Hematopoietic multipotent progenitor cell (in vitro differentiated cells): ENCODE data around the gene MT1E. TPM values are rescaled to one million over a fixed set of nuclear protein-coding genes. Genes with fewer than 3 reads are reported as not detected.

Experiments used
- DNase-seq, 3 donors: peaks; one replicate each; pipeline ENCODE4 v3.0.0-alpha.2; 2011 to 2015; ENCODE audit warnings: low read depth in 2 of 3, low spot score in 2 of 3
- total RNA-seq: library from RNA; depleted of rRNA; stranded (reverse); fragments of >200 nt; gene quantifications from one replicate; pipeline ENCODE4 v1.2.3, GENCODE V29; 2012

MT1E gene
- total RNA-seq, 1 donor = 6.5 TPM

DNA sequence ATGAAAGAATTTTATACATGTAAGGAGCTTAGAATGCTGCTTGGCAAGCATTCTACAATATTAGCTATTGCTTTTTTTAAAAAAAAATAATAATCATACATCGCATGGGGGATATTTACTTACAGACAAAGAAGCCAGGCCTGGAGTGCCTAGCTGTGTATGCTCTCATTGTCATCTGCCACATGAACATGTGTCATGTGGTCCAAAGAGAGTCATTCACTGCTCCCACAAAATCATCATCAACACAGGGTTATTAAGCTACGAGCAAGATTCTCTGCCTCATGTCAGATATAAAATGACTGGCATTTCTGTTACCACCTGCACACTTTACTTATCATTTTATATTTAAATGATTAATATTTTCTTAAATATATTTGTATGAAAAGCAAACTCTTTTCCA lies 1.9 kb upstream of the MT1E start:
- DNase-seq = no peak

DNA sequence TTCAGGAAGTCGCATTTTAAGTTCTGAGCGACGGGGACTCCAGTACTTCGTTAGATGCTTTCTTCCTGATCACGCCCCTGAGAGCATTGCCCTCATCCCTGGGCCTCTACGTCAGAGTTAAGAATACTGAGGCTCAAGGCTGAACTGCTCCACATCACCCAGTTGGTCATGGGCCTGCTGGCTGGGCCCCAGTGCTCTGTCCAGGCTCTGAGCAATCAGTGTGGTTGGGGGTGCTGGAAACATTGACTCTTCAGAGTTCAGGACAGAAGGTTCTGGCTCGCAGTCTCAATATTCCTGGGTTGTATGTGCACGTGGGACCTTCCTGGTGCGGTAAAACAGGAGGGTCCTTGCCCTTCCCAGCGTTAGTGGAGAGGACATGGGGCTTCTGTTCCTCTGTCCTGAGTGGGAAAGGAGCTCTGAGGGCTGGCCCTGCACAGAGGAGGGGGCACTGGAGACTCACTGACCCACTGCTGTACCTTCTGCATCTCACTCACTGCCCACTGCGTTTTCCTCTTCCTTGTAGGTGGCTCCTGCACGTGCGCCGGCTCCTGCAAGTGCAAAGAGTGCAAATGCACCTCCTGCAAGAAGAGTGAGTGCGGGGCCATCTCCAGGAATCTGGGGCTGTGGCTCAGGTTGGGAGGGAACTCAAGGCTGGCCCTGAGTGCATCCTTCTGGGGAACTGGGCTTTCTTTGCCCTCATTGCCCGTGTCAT lies 518 bp downstream of the MT1E start:
- no peak for DNase-seq

GRCh38 chr16:56626685-56627084 lies 1.1 kb downstream of the MT1E start:
- DNase-seq = no peak

DNA sequence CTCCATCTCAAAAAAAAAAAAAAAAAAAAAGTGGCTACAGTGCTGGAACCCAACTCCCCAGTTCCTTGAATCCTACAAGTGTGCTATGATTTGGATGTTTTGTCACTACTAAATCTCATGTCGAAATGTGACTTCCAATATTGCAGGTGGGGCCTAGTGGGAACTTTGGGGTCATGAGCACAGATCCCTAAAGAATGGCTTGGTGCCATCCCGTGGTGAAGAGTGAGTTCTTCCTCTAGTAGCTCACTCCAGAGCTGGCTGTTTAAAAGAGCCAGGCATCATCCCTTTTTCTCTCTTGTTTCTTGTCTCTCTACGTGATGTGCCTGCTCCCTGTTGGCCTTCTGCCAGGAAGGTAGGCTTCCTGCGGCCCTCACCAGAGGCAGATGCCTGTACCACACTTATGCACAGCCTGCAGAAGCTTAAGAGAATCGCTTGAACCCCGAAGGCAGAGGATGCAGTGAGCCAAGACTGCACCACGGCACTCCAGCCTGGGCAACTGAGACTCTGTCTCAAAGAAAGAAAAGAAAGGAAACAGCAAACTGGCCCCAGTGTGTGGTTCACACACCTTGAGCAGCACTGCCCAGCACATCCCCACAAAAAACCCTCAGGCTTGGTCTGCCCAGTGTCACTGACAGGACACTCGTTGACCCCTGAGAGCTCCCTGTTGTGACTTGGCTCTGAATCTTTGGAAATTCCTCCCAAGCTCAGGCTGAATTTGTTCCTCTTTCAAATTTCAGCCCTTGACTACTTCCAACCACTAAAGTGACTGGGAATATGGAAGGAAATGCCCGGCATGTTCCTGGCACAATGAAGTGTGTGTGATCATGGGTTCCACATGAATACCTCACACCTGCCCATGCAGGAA lies 3.1 kb downstream of the MT1E start:
- DNase-seq = no peak

GRCh38 chr16:56629531-56629930 lies 4.0 kb downstream of the MT1E start:
- no peak for DNase-seq

- no peak for DNase-seq
These were observed 4.6 kb downstream of the MT1E start for GRCh38 chr16:56630134-56630533.

DNA sequence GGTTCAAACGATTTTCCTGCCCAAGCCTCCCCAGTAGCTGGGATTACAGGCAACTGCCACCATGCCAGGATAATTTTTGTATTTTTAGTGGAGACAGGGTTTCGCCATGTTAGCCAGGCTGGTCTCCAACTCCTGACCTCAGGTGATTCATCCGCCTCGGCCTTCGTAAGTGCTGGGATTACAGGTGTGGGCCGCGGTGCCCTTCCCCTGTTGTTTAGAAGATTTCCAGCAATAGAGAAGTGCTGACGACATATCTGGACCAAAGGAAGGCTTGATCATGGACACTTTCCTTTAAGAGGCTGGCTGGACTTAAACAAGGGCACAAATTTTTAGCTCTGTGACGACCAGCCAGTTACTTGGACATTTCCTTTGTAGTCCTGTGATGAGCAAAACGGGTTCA lies 5.6 kb downstream of the MT1E start:
- no peak for DNase-seq

GRCh38 chr16:56631832-56632155 lies 6.2 kb downstream of the MT1E start:
- no peak for DNase-seq

DNA sequence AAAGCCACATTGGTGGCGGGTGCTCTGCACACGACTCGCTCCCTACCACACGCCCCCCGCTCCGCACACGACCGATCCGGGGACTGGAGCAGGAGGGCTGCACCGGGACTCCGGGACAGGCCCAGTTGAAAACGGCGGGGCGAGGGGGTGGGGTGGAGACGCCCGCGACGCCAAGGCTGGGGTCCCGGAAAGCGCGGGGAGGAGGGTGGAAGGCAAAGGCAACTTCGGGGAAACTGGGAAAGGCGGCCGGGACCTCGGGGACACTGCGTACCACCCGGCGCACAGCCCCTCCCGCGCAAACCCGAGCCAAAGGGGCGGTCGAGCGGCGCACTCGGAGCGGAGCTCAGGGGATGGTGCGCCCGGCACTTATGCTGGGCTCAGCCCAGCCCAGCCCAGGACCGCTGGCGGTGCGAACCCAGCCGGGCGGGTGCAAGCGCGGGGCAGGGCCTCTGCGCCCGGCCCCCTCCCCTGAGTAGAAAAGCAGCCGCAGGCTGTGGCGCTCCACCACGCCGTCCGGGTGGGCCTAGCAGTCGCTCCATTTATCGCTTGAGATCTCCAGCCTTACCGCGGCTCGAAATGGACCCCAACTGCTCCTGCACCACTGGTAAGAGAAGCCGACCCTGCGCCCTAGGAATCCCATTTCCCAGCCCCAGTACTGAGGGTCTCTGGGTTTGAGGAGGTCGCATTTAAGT lies 6.7 kb downstream of the MT1E start, which contains the start of gene MT1M:
Gene MT1M (plus strand): TSS at position 504 of the 692 bp plus-strand sequence. CDS start 73 bp downstream, at position 577.
- no peak for DNase-seq

GRCh38 chr16:56632848-56633365 lies 7.3 kb downstream of the MT1E start:
- DNase-seq = no peak

DNA sequence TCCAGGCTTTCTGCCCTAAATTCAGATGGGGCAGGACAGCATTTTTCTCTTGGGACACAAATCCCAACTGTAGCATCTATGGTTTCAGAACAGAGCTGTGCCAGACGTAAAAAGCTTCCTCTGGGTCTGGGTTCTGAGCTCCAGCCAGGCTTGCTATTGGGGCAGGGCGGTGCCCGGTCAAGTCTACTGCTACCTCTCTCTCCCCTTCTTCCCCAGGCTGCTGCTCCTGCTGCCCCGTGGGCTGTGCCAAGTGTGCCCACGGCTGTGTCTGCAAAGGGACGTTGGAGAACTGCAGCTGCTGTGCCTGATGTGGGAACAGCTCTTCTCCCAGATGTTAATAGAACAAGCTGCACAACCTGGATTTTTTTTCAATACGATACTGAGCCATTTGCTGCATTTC lies 8.0 kb downstream of the MT1E start:
- no peak for DNase-seq

DNA sequence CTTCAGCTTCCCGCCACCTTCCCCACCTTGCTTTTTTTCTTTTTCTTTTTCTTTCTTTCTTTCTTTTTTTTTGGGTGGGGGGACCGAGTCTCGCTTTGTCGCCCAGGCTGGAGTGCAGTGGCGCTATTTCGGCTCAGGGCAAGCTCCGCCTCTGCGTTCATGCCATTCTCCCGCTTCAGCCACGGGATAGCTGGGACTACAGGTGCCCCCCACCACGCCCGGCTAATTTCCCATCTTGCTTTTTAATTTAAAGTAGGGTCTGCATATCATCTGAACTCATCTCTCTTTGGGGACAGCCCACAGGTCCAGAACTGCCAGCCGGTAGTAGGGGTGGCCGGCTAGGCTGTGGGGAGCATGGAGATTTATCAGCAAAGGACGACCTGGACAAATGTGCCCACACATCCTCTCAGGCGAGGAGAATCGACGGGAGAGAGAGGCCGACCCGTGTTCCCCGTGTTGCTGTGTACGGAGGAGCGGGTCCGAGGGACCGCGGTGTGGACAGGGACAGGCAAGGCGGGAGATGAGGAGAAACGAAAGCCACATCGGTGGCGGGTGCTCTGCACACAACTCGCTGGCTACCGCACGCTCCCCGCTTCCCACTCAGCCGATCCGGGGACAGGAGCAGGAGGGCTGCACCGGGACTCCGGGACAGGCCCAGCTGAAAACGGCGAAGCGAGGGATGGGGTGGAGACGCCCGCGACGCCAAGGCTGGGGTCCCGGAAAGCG lies 9.3 kb downstream of the MT1E start:
- no peak for DNase-seq

DNA sequence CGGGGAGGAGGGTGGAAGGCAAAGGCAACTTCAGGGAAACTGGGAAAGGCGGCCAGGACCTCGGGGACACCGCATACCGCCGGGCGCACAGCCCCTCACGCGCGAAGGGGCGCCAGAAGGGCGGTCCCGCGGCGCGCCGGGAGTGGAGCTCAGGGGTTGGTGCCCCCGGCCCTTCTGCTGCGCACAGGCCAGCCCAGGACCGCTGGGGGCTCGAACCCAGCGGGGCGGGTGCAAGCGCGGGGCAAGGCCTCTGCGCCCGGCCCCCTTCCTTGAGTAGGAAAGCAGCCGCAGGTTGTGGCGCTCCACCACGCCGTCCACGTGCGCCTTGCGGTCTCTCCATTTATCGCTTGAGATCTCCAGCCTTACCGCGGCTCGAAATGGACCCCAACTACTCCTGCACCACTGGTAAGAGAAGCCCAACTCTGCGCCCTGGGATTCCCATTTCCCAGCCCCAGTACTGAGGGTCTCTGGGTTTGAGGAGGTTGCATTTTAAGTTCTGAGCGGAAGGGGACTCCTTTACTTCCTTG lies 9.9 kb downstream of the MT1E start:
- DNase-seq = no peak

DNA sequence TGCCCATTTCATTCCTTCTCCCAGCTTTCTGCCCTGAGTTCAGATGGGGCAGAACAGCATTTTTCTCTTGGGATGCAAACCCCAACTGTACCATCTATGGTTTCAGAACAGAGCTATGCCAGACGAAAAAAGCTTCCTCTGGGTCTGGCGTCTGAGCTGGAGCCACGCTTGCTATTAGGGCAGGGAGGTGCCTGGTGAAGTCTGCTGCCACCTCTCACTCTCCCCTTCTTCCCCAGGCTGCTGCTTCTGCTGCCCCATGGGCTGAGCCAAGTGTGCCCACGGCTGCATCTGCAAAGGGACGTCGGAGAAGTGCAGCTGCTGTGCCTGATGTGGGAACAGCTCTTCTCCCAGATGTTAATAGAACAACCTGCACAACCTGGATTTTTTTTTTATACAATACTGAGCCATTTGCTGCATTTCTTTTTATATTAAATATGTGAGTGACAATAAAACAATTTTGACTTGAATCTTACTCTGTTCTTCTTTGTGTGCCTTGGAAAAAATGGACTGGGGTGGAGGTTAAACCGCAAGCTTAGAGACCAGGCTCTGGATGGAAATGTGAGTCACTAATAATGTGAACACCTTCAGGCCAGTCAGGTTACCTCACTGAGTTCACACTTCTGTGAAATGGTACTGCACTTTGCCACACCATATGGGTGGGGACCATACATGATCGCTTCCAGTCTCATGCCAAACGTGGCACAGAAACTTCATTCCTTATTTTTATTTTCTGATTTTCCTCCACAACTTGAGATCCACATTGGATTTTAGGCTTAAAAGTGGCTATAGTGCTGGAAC lies 11.2 kb downstream of the MT1E start:
- DNase-seq = no peak

DNA sequence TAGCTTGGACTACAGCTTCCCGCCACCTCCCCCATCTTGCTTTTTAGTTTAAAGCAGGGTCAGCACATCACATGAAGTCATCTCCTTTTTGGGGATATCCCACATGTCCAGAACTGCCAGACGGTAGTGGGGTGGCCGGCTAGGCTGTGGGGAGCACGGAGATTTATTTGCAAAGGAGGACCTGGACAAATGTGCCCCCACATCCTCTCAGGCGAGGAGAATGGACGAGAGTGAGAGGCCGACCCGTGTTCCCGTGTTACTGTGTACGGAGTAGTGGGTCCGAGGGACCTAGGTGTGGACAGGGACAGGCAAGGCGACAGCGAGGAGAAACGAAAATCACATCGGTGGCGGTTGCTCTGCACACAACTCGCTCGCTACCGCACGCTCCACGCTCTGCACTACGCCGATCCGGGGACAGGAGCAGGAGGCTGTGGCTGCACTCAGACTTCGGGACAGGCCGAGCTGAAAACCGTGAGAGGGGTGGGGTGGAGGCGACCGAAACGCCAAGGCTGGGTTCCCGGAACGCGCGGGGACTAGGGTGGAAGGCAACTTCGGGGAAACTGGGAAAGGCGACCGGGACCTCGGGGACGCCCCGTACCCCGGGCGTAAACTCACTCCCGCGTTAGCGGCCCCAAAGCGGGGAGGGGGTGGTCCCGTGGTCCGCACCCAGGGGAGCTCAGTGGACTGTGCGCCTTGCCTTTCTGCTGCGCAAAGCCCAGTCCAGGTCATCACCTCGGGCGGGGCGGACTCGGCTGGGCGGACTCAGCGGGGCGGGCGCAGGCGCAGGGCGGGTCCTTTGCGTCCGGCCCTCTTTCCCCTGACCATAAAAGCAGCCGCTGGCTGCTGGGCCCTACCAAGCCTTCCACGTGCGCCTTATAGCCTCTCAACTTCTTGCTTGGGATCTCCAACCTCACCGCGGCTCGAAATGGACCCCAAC lies 12.5 kb downstream of the MT1E start, which contains the start of gene MT1A:
Gene MT1A (plus strand): TSS at position 853 of the 937 bp plus-strand sequence. CDS start 73 bp downstream, at position 926.
- DNase-seq = no peak

- DNase-seq = no peak
These were observed 13.5 kb downstream of the MT1E start for GRCh38 chr16:56639045-56639444.

DNA sequence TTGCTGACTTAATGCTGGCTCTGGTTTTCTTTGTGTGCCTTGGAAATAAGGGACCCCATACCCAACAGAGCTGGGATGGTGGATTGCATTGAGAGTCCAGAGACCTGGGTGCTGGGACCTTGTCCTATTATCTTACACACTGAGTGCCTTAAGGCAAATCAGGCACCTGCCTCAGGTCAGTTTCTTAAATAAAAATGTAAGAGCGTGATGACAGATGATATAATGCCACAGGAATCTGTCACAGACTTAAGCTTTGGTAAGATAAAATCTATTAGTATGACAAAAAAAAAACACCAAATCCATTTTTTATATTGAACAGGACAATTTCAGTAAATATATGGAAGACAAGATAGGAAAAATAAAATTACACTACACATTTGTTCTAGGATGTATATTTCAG lies 14.5 kb downstream of the MT1E start:
- DNase-seq = no peak

DNA sequence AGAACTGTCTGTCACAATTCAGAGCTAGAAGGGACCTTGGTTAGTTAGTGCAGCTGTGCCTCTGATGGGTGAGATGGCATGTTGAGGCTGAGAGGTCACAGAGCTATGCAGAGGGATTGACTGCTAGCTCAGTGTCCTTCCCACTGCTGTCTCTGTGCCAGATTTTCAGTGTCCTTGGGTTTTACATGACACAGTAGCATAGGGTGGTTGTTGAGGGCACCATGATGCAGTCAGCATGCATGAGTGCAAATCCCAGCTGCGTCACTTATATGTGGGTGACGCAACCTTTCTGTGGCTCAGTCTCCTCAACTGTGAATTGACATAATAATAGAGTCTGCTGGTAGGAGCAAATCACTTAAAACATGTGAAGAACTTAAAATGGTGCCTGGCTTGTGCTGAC lies 15.6 kb downstream of the MT1E start:
- DNase-seq = no peak
